ENCODE measurements around the gene FAM98C.
A peak's percentile ranks its signal among the peaks of the same experiment; 100 is the strongest.

Gene FAM98C

DNA sequence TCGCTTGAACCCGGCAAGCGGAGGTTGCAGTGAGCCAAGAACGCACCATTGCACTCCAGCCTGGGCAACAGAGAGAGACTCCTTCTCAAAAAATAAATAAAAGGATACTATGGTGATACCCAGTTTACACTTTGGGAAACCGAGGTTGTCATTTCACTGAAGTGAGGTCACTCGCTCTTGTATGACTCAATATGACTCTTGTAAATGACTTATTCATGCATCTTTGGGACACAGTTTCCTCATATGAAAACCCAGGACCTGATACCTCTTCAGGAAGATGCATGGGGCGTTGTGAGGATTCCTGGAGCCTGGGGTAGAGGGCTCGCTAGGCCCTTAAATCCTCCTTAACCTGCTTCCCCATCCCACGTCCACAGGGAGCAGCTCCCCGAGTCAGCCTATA is 24.0 kb upstream of the FAM98C start:
- no peak for DNase-seq (ENCODE audit: low spot score)

DNA sequence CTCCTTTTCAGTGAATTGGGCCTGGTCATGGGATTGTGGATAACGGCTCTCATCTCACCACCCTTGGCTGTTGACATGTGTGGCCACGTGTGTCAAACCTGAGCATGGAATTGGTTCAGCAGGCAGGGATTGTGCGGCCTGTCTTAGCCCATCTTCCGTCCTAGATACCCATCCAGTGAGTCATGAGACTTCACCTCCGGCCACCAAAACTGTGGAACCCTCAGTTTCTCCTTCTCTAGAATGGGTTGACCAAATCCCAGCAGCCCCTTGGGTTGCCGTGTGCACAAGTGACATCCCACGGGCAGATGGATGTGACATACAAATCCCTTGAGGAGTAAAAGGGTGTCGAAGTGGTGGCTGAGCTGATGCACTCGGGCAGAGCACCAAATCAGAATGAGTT is 21.8 kb upstream of the FAM98C start:
- DNase-seq (ENCODE audit: low spot score): no peak

DNA sequence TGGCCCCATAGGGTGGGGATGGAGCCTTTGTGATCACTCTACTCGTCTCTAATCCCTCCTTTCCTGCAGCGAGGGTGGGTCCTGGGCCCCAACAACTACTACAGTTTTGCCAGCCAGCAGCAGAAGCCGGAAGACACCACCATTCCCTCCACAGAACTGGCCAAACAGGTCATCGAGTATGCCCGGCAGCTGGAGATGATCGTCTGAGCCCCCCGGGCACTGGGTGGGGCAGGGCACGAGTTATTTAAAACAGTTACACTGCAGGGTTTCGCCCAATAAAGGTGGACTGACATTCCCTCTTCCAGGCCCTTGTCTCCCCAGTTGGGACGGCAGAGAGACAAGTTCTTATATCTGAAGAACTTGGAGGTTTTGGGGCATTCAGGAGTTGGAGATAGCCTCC is 19.7 kb upstream of the FAM98C start:
- DNase-seq (ENCODE audit: low spot score): no peak

DNA sequence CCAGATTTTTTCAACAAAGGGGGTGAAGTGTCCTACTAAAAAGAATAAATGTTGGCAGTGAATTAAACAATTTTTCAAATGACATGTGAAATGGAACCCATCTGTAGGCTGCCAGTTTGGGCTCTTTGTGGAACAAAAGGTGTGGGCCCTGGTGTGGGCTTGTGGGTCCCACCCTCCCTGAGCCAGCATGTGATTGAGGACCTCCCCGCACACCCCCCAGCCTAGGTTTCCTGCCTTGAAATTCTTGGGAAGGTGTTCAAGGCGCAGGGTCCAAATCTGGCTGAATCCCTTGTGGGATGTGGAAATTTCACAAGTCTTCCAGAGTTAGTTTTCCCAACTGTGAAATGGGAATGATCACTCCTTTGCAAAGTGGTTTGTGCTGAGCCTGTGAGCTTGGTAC is 19.1 kb upstream of the FAM98C start:
- no peak for DNase-seq (ENCODE audit: low spot score)

DNA sequence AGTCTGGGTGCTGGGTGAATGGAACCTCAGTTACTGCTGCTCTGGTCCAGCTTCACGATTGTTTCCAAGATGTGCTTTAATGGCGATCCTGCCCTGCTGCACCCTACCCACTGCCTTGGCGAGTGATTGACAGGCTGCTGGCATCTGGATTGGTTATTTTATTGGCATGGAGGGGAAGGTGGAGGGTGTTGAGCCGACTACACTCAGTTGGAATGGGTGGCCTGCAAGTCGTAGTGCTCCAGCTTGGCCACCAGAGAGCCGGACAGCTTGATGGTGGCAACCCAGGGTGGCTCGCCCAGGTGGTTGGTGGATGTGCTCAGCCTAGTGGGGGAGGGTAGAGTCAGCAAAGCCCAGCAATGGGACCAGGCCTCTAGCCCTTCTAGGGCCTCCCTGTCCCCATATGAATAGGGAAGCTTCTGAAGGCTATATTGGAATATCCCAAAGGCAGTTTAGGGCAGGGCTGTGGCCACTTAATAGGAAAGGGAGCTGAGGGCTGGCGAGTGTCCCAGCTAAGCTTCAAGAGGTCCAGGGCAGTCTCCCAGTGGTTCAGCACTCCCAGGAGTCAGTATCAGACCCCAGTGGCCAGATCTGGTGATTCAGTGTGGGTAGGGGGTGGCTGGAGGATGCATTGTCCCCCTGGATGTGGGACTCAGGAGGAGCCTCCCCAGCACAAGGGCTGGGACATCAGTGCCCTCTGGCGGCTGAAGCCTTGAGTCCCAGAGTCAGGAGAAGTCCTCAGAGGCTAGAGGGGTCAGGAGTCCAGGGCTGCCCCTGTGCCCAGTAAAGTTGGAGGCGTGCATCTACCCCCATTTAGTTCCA is 18.5 kb upstream of the FAM98C start:
- DNase-seq (ENCODE audit: low spot score): no peak

DNA sequence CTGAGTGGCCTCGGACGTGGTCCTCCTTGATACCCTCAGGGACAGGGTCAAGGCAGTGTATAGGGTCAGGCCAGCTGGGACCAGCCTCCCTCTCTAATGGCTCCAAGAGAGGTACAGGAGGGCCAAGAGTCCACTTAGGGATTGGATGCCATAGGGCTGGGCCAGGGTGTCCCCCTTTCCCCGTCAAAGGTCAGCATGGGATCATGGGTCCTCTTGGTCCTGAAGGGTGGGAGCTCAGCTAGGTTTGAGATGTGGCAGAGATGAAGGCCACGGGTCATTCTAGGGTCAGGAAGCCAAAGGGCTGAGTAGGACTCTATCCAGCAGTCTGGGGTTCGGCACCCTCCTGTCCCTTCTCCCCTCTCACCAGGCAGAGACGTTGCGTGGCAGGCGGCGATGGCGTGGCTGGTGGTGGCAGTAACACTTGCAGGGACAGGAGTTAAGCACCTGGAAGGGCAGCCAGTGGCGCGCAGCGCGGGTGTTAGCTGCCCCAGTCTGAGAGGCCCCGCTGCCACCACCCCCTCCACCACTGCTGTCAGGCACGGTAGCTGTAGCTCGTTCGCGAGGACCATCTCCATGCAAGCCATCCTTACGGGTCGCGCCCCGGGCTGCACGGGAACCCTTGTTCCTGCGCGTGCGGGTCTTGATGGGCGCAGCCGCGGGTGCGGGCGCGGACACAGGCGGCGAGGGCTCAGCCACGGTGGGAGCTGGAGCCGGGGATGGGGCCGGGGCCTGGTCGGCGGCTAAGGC is 17.7 kb upstream of the FAM98C start:
- no peak for DNase-seq (ENCODE audit: low spot score)

DNA sequence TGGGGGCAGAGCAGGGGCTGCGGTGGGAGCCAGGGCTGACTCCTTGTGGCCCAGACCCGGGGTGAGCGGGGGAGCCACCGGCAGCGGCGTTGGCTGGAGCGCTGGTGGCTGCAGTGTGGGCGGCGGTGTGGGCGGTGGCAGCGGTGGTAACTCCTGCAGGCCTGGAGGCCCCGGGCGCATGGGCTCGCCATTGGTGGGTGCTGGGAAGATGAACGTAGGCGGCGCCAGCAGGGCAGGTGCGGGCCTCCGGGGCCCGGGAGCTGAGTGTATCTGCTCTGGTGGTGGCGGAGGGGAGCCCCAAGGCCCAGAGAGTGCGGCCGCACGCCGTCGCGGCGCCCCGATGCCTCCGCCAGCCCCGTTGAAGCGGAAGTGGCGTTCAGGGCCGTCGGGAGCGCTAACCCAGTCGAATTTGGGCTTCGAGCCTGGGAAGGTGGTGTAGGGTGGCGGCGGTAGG is 17.1 kb upstream of the FAM98C start:
- no peak for DNase-seq (ENCODE audit: low spot score)

DNA sequence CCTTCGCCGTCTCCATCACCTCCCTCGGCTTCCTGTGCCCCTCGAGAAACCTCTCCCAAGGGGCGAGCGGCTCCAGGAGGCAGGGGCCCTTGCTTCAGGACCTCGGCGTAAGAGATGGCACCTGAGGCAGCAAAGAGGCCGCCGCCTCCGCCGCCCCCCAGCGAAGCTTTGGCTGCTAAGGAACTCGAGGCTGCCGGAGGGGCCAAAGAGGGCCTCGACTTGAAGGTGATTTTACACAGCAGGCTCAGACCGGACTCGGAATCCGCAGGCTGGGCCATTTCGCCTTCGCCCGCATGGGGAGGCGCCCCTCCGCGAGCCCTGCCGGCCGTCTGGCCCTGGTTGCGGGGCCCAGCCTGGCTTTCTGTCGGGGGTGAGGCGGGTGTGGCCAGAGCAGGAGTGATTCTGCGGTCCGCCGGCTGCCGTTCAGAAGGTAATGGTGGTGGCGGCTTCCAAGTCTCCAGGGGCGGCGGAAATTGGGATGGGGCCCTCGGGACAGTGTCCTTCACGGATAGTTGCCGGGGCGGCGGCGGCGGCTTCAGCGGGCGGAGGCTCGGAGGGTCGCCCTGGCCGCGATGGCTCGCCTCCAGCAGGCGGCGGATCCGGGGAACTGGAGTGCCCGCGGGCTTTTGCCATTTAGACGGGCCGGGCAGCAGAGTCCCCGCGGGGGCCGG is 16.5 kb upstream of the FAM98C start:
- DNase-seq (ENCODE audit: low spot score): no peak

DNA sequence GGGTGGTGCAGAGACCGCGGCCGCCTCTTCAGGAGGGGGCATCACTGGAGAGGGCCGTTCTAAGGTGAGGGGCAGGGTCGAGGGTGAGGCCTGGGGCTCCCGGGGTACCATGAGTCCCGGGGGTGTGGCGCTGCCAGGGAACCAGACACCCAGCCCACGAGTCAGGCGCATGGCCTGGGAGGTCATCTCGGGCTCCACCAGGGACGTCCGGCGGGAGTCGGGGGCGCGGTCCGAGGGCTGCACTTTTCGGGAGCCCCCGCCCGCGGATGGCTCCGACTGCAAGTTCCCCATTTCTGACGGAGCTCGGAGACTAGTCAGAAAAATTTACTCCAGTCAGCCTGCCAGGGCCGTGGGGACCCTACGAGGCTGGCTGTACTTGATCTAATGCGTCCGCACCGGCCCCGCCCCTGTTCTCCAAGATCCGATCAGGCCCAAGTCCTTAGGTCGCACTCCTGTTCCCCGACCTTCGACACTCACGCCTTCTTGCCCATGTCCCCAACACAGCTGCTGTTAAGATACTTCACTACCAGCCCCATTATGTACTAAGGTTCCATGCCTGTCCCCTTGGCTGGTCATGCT is 15.8 kb upstream of the FAM98C start:
- no peak for DNase-seq (ENCODE audit: low spot score)

DNA sequence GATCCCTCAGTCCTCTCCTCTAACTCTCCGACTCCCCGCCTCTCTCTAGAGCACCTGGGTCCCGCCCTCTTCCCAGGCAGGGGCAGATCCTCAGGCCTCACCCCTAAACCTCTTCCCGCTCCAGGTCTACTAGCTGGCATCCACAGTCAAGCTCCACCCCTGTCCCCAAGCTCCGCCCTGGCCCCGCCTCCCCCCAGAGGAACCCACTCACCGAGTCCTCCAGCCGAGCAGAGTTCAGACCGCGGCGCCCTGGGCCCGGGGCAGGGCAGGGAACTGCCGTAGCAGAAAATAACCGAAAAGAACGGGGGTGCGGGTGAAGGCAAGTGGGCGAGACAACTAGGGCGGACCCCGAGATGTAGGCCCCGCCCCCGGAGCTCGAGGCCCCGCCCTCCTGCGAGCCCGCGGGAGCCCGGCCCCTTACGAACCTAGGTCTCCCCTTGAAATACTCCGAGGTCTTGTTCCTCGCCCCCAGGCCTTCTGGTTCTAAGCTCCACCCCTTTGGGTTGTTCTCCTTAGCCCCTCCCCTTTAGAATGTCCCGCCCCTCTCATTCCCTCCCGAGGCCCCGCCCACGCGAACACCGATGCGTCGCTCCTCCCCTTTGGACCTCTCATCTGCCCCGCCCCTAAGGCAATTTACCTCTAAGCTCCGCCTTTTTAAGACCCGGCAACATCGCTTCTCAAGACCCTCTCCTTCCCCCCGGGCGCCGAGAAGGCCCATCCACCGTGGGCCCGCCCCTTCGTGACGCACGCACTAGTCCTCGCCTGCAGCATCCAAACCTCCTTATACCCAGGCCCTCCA is 15.1 kb upstream of the FAM98C start, which contains the start of gene GGN:
Gene GGN, minus strand, starts transcription at position 485 of the 799 bp plus-strand sequence. CDS start 773 bp downstream, outside the sequence.
- peak; percentile 75 for DNase-seq (ENCODE audit: low spot score)

DNA sequence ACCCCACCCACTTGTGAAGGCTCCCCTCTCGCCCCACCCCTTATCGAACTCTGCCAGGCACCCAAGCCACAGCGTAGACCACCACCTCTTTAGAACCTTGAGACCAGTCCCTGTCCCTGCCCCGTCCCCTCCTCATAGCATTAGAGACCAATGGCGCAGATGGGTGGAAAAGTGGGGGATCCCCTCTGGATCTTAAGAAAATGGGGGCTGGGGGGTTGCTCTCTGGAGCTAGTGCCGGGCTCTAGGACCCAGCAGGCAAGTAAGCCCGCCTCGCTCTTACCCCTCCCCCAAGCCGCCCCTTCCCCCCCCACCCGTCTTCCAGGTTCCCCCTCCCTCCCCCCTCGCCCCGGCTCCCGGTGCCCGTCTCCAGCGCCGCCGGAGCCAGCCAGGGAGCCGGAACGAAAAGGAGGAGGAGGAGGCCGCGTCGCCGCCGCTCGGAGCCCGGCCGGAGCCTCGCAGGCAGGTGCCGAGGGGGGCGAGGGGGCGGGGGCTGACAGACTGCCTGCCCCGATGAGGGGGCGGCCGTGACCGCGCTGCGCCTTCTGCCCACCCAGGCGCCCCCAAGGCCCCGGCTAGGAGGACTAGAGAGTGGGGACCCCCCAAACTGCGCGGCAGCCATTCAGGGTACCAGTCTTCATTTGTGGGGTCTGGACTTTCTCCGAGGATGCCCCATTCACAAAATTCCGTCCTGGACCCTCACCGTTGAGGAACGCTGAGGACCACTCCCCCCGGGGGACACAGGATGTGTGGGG is 14.4 kb upstream of the FAM98C start, which contains the start of gene SPRED3:
Gene SPRED3, plus strand, starts transcription at position 349 of the 752 bp plus-strand sequence. CDS start 1,606 bp downstream, outside the sequence.
- DNase-seq (ENCODE audit: low spot score): no peak

DNA sequence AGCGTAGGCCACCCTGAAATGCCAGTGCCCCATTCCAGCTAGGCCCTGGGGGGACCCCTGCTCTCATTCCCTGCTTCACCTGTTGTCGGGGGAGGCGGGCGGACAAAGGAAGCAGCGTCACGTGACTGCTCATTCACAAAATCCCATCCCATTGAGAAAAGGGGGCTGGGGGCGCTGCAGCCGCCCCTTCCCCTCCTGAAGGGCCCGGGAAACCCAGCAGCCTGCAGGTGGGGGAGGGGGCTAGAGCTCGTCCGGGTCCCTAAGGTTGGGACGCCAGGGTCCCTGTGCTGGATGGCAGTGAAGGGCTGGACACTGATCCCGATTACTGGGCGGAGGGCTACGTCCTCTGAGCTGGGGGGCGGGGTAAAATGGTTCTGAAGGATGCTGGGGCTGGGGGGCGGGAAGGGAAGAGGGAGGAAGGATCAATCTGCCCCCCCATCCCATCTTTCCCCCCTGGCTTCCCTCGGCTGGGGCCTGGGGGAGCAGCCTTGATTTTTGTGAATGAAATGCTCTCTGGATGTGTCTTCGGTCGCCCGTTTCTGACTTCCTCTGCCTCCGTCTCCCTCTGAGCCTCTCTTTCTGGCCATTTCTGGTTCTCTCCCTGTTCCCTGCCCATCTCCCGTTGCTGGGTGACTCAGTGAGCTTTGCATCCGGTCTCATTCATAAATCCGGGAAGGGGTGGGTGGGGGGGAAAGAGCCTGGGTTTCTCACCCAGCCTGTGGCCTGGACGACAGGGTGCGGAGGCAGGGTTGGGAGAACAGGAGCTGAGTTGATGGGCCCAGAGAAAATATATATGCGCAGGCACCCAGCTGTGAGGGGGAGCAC is 13.6 kb upstream of the FAM98C start:
- no peak for DNase-seq (ENCODE audit: low spot score)

DNA sequence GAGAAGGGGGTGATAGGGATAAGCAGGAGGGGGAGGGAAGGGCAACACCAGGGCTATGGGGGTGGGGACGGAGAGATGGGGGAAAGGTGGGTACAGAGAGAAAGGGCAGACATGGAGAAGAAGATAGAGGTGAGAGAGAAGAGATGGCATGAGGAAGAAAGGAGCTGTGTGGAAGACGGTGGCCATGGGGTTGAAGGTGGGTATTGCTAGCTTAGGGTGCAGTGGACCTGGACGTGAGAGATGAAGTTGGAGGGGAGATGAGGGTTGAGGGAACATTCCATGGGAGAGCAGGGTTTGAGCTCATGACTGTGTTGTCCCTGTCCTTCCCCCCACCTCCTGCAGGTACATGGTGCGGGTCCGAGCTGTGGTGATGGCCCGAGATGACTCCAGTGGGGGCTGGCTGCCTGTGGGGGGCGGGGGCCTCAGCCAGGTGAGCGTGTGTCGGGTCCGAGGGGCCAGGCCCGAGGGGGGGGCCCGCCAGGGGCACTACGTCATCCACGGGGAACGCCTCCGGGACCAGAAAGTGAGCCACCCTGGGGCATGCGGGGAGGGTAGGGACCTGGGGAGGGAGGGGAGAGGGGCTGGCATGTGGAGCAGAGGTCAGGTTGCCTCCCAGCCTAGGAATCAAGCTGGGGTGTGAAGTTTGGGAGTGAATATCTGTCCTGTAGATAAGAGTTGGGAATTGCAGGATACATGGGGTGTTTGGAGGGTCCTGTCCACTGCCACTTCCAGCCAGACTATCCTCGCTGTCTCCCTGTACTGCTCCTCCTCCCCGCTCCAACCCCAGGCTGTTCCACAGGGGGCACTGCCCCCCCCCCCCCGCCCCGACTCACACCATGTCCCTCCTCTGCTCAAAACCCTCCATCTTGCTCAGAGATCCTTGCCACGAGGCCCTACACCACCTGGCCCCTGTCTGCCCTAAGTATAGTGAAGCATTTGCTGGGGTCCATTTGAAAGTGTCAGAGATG is 12.7 kb upstream of the FAM98C start:
- no peak for DNase-seq (ENCODE audit: low spot score)

DNA sequence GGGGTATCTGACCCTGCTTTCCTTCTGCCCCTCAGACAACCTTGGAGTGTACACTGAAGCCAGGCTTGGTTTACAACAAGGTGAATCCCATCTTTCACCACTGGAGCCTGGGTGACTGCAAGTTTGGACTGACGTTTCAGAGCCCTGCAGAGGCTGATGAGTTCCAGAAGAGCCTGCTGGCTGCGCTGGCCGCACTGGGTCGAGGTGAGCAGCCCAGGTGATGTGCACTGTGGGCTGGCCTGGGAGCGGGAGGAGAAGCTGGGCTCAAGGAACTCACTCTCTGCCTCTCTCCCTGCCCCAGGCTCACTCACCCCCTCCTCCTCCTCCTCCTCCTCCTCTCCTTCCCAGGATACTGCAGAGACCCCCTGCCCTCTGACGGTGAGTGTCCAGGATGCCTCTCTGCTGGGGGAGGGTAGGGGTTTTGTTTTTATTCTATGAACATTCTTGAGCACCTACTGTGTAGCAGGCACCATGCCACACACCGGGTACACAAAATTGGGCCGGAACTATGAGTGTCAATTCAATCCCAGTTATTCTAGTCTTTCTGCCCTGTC is 10.9 kb upstream of the FAM98C start:
- no peak for DNase-seq (ENCODE audit: low spot score)

DNA sequence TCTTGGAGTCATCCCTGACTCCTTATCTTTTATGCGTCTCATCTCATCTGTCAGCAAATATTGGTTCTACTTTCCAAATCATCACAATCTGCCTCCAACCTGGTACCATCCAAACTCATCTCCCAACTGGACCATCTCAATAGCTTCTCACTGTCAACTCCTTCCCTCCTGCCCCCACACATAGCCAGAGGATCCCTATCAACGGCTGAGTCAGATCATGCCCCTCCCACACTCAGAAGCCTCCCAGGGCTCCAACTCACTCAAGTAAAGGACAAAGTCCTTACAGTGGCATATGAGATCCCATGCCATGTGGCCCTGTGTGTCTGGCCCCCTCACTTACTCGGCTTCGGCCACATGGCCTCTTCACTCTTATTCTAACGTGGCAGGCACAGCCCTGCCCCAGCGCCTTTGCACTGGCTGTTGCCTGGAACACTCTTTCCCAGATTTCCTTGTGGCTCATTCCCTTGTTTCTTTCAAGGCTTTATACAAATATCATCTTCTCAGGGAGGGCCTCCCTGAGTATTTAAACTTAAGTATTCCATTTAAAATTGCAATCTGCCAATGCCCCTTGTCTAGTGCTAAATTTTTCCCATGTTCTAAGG is 10.1 kb upstream of the FAM98C start:
- no peak for DNase-seq (ENCODE audit: low spot score)

DNA sequence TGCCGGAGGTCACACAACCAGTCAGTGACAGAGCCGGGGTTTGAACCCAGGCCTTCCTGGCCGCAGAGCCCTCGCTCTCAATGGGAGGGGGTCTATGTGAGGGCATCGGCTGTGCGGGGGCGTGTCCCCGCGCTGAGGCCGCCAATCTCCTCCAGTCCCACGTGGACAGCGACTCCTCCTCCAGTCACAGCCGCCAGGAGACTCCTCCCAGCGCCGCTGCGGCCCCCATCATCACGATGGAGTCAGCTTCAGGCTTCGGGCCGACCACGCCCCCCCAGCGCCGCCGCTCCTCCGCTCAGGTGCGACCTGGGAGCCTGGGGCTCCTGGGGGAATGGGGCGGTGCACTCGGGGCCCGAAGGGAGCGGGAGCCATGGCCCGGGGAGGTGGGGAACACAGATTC is 8.4 kb upstream of the FAM98C start:
- peak; percentile 63 for DNase-seq (ENCODE audit: low spot score)

DNA sequence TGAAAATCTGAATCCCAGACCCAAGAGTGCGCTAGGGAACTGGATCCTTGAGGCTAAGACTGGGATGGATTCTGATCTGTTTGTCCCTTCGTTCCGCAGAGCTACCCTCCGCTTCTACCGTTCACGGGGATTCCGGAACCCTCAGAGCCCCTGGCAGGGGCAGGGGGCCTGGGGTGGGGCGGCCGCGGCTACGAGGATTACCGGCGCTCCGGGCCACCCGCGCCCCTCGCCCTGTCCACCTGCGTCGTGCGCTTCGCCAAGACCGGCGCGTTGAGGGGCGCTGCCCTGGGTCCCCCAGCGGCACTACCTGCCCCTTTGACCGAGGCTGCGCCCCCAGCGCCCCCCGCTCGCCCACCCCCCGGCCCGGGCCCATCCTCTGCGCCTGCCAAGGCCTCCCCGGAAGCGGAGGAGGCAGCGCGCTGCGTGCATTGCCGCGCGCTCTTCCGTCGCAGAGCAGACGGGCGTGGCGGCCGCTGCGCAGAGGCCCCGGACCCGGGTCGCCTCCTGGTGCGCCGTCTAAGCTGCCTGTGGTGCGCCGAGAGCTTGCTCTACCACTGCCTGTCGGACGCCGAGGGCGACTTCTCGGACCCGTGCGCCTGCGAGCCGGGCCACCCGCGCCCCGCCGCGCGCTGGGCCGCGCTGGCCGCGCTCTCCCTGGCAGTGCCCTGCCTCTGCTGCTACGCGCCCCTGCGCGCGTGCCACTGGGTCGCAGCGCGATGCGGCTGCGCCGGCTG is 7.3 kb upstream of the FAM98C start:
- DNase-seq (ENCODE audit: low spot score): peak; percentile 37
